Coronary artery (tissue), 2 donors: ENCODE results near the gene DPEP1.

ENCODE experiments used
- DNase-seq: peaks from one replicate; pipeline ENCODE4 v3.0.0-alpha.2; 2017; ENCODE audit warnings: low spot score
- H3K27ac ChIP-seq, 2 donors: fragments of 200-600 bp; sonication (generic); one replicate each; pipeline ENCODE4 v1.5.1; 2016 to 2019
- H3K4me3 ChIP-seq: fragments of 200-600 bp; sonication (generic); 2 replicates; pipeline ENCODE4 v1.5.1; 2016; ENCODE audit warnings: mild to moderate bottlenecking, moderate library complexity
- CTCF ChIP-seq: fragments of 200-600 bp; sonication (generic); IDR thresholded peaks from one replicate; pipeline ENCODE4 v1.5.1; 2019; ENCODE audit warnings: antibody characterized with exemption

Gene DPEP1

GRCh38 chr16:89579351-89579750 lies 34.1 kb upstream of the DPEP1 start:
- no peak overlapping the region for H3K4me3 ChIP-seq
- no peak for DNase-seq
- no peak for TF ChIP-seq CTCF
- no peak overlapping the region for H3K27ac ChIP-seq

- H3K4me3 ChIP-seq = no peak overlapping the region
- H3K27ac ChIP-seq = no peak overlapping the region
- DNase-seq = no peak
- TF ChIP-seq CTCF = no peak
These were observed 32.3 kb upstream of the DPEP1 start for GRCh38 chr16:89581045-89581695.

GRCh38 chr16:89581861-89582563 lies 31.4 kb upstream of the DPEP1 start:
- no peak overlapping the region for H3K27ac ChIP-seq
- no peak for DNase-seq
- TF ChIP-seq CTCF = no peak
- H3K4me3 ChIP-seq = no peak overlapping the region

- no peak for DNase-seq
- no peak for TF ChIP-seq CTCF
- no peak overlapping the region for H3K4me3 ChIP-seq
- H3K27ac ChIP-seq = no peak overlapping the region
These were observed 30.7 kb upstream of the DPEP1 start for GRCh38 chr16:89582614-89583196.

- no peak for TF ChIP-seq CTCF
- Histone ChIP-seq H3K27ac (no peak overlapping the region), H3K4me3 (no peak overlapping the region)
- no peak for DNase-seq
These were observed 30.1 kb upstream of the DPEP1 start for GRCh38 chr16:89583197-89583894.

- H3K27ac ChIP-seq = no peak overlapping the region
- H3K4me3 ChIP-seq = no peak overlapping the region
- no peak for DNase-seq
- no peak for TF ChIP-seq CTCF
These were observed 29.4 kb upstream of the DPEP1 start for GRCh38 chr16:89583895-89584644.
